GM21576 (cell line): ENCODE data around the gene PIH1D1.
A peak's percentile ranks its signal among the peaks of the same experiment; 100 is the strongest.

Source experiments
- ATAC-seq: cut with Tn5 transposase; IDR thresholded peaks from one replicate; pipeline ENCODE4 v1.9.1; 2021; ENCODE audit warnings: mild to moderate bottlenecking, moderate library complexity; ENCODE audit not compliant: unreplicated experiment

Gene PIH1D1

GRCh38 chr19:49451430-49452181, at the start of gene PIH1D1:
Gene PIH1D1, minus strand, starts transcription at chr19:49451814. Its CDS starts 240 bp downstream, at chr19:49451574.
- peak; percentile 52 for ATAC-seq

GRCh38 chr19:49499030-49499670, 47.5 kb upstream of the PIH1D1 start:
- no peak for ATAC-seq

GRCh38 chr19:49498475-49498874, 46.9 kb upstream of the PIH1D1 start:
- ATAC-seq, result no peak

GRCh38 chr19:49497789-49498103, 46.1 kb upstream of the PIH1D1 start:
- ATAC-seq, result no peak

- ATAC-seq, result no peak
These were observed 45.6 kb upstream of the PIH1D1 start for GRCh38 chr19:49497047-49497788.

GRCh38 chr19:49496574-49497008, 45.0 kb upstream of the PIH1D1 start:
- ATAC-seq, result no peak

GRCh38 chr19:49492573-49493405, 41.2 kb upstream of the PIH1D1 start:
- no peak for ATAC-seq

GRCh38 chr19:49491804-49492572, 40.4 kb upstream of the PIH1D1 start:
- ATAC-seq, result no peak

GRCh38 chr19:49491030-49491803, 39.6 kb upstream of the PIH1D1 start:
- no peak for ATAC-seq

- ATAC-seq, result no peak
These were observed 38.8 kb upstream of the PIH1D1 start for GRCh38 chr19:49490287-49491029.

GRCh38 chr19:49489601-49490167, 38.1 kb upstream of the PIH1D1 start:
- ATAC-seq, result no peak

- no peak for ATAC-seq
These were observed 37.4 kb upstream of the PIH1D1 start for GRCh38 chr19:49488863-49489537.

GRCh38 chr19:49488046-49488862, 36.6 kb upstream of the PIH1D1 start:
- no peak for ATAC-seq

- ATAC-seq, result peak; percentile 75
These were observed 35.8 kb upstream of the PIH1D1 start, which contains the start of gene RPL13A for GRCh38 chr19:49487277-49488045. Gene RPL13A, plus strand, starts transcription at chr19:49487608. Its CDS starts 22 bp downstream, at chr19:49487630.

GRCh38 chr19:49486710-49487276, 35.2 kb upstream of the PIH1D1 start:
- ATAC-seq, result no peak

GRCh38 chr19:49486232-49486631, 34.6 kb upstream of the PIH1D1 start:
- no peak for ATAC-seq
